LNCaP clone FGC (cell line): ENCODE measurements around the gene CSF3.

Source experiments
- DNase-seq: peaks from one replicate; pipeline ENCODE4 v3.0.0-alpha.2; 2011; ENCODE audit warnings: low read depth
- H3K4me3 ChIP-seq: 2 replicates; pipeline ENCODE4 v1.5.1; 2011; ENCODE audit warnings: mild to moderate bottlenecking, low read depth, low read length, control low read depth
- TF ChIP-seq, protein P1 (sequence below): IDR thresholded peaks from 2 replicates; pipeline ENCODE4 v1.5.1; 2012; ENCODE audit warnings: mild to moderate bottlenecking; ENCODE audit not compliant: control insufficient read depth, insufficient read depth; ENCODE audit errors: extremely low read depth

Gene CSF3

DNA sequence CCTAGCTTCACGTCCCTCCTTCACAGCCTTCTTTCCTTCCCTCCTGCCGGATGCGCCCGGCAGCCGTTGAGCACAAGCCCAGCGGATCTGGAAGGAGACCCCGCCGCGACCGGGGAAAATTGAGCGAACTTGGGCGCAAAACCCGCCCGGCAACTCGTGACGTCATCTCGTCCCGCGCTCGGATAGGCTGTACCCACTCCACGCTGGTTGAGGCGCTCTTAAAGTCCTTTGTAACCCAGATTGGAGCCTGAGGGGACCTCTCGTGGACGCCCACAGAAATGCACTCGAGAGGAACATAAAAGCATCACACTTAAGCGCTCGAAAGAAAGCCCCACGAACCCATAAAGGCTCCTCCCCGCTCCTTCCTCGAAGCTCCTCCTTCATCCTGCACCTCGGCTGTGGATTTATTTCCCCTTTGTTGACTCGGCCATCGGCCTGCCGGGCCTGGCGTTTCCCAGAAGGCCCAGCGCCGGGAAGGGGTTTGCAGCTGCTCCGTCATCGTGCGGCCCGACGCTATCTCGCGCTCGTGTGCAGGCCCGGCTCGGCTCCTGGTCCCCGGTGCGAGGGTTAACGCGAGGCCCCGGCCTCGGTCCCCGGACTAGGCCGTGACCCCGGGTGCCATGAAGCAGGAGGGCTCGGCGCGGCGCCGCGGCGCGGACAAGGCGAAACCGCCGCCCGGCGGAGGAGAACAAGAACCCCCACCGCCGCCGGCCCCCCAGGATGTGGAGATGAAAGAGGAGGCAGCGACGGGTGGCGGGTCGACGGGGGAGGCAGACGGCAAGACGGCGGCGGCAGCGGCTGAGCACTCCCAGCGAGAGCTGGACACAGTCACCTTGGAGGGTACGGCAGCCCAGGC lies 34.7 kb upstream of the CSF3 start, which contains the start of gene PSMD3:
PSMD3 (plus strand) TSS at position 457 of the 856 bp plus-strand sequence; CDS start at position 621, 164 bp downstream.
- peak; percentile 99 for DNase-seq
- H3K4me3 ChIP-seq = peak within 1 kb of the TSS; percentile 92
- TF ChIP-seq, protein P1, sequence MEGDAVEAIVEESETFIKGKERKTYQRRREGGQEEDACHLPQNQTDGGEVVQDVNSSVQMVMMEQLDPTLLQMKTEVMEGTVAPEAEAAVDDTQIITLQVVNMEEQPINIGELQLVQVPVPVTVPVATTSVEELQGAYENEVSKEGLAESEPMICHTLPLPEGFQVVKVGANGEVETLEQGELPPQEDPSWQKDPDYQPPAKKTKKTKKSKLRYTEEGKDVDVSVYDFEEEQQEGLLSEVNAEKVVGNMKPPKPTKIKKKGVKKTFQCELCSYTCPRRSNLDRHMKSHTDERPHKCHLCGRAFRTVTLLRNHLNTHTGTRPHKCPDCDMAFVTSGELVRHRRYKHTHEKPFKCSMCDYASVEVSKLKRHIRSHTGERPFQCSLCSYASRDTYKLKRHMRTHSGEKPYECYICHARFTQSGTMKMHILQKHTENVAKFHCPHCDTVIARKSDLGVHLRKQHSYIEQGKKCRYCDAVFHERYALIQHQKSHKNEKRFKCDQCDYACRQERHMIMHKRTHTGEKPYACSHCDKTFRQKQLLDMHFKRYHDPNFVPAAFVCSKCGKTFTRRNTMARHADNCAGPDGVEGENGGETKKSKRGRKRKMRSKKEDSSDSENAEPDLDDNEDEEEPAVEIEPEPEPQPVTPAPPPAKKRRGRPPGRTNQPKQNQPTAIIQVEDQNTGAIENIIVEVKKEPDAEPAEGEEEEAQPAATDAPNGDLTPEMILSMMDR = peak; percentile 77

DNA sequence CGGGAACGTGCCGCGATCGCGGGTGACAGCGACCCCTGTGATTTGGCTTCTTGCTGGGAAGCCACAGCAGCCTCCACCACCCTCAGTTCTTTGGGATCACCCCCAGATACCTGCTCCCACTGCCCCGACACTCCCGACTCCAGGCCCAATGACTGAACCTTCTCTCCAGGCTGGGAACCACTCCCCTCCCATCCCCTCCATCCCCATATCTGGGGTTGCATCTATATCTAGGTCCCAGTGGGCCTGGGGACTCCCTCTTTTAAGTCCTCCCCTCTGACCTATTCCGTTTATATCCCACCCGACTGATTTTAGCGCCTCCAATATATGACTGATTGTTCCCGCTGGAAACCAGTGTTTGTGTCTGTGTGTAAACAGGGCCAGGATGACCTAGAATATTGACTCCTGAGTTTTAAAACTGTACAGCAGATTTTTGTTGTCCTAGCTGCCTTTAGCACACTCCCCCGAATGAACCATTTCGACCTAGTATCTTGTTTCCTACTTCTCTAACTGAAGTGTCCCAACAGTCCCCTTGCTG lies 34.0 kb upstream of the CSF3 start:
- TF ChIP-seq, protein P1 = no peak
- H3K4me3 ChIP-seq = peak overlapping the region; percentile 92
- no peak for DNase-seq

DNA sequence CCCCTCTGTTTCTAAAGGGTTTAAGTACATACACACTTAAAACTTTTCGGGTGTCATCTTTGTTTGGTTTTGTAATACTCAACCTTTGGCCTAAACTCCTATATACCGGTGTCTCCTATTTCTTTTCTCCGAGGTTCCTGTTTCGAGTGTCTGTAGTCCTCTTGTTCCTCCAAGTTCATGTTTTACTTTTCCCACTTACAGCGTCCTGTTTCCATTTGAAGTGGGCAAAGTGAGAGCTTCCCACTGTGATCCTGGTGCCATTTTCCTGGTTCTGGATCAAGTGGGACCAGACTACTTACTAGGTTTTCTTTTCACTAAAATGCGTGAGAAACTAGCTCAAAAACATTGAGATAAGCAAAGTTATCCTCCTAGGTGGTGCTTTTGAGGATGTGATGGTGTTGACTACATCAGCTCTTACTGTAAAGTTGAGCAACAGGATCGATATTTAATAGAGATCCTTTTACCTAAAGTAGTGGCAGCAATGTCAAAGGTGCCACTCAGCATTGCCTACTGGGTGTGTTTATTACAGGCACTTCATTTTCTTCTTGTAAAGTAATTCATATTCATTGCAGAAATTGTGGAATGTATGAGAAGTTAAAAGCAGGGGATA lies 33.4 kb upstream of the CSF3 start:
- TF ChIP-seq, protein P1 = no peak
- DNase-seq = no peak
- peak overlapping the region; percentile 92 for H3K4me3 ChIP-seq

DNA sequence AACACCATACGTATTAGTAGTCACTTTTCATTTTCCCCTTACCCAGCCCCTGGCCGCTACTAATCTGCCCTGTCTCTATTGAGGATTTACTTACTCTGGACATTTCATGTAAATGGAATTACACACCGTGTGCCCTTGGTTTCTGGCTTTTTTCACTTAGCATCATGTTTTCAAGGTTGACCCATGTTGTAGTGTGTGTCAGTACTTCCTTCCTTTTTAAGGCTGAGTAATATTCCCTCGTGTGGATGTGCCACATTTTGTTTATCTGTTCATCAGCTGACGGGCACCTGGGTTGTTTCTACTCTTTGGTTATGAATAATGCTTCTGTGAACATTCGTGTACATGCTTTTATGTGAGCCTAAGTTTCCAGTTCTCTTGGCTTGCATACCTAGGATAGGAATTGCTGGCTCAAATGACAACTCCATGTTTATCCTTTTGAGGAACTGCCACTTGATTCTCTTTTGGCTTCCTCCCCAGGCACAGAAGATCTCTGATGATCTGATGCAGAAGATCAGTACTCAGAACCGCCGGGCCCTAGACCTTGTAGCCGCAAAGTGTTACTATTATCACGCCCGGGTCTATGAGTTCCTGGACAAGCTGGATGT lies 26.9 kb upstream of the CSF3 start:
- H3K4me3 ChIP-seq = no peak overlapping the region
- TF ChIP-seq, protein P1 = no peak

DNA sequence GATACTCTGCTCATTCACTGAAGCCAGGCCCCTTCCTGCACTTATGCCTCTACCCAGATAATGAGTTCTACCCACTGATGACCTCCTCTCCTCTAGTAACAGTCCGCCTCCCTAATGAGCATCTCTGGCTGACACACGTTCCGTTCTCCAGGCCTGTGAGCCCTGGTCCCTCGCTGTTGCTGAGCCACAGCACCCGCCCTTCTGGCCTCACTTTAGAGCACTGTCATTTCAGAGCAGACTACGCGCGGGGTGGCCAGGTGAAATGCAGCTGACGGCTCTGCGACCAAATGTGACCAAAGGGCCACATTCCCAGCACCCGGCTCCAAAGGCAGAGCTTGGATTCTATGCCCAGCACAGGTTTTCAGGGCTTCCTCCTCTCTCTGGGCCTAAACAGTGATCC lies 20.8 kb upstream of the CSF3 start:
- TF ChIP-seq, protein P1 = no peak
- no peak overlapping the region for H3K4me3 ChIP-seq
- DNase-seq = no peak

More for the DNA sequence above, 26.9 kb upstream of the CSF3 start:
- DNase-seq = no peak

DNA sequence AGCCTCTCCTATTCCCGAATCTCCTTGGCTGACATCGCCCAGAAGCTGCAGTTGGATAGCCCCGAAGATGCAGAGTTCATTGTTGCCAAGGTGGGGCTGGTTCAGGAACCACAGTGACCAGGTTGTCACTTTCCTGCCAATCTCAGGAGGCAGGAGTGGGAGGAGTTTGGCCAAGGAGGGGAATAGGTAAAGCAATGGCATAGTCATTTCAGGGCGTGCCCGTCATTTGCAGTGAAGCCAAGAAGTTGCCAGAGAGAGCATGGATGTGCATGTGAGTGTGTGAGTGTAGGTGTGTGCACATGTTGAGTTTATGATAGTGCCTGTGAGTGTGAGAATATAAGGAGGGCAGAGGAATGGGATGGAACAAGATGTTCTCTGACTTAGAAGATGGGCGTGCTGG lies 19.8 kb upstream of the CSF3 start:
- TF ChIP-seq, protein P1 = no peak
- no peak overlapping the region for H3K4me3 ChIP-seq
- no peak for DNase-seq
